OCI-LY1 (cell line): ENCODE results near the gene LHFPL4.
"Not testable (repeated sequence)": the region's sequence is repeated elsewhere in the genome, so short reads cannot be mapped to it uniquely, and the experiment has no call there.

Experiments used
- H2AFZ ChIP-seq: fragments of 200-600 bp; sonication (generic), shearing (Covaris generic); 2 replicates; pipeline ENCODE4 v1.6.0; 2014; ENCODE audit warnings: antibody characterized with exemption, mild to moderate bottlenecking, low read length
- H3F3A ChIP-seq: fragments of 200-600 bp; sonication (generic), shearing (Covaris generic); 2 replicates; pipeline ENCODE4 v1.6.0; 2014; ENCODE audit warnings: mild to moderate bottlenecking, antibody characterized with exemption, low read length, moderate library complexity; ENCODE audit not compliant: insufficient read depth
- H3K27ac ChIP-seq: fragments of 200-600 bp; sonication (generic); 2 replicates; pipeline ENCODE4 v1.5.1; 2014; ENCODE audit warnings: low read length, mixed run types, mild to moderate bottlenecking, low read depth; ENCODE audit not compliant: poor library complexity, severe bottlenecking
- H3K27me3 ChIP-seq: fragments of 200-600 bp; sonication (generic); 2 replicates; pipeline ENCODE4 v1.6.0; 2014; ENCODE audit warnings: antibody characterized with exemption, mild to moderate bottlenecking, low read length, moderate library complexity; ENCODE audit not compliant: insufficient read depth
- H3K36me3 ChIP-seq: fragments of 200-600 bp; sonication (generic); 2 replicates; pipeline ENCODE4 v1.6.1; 2014; ENCODE audit warnings: mild to moderate bottlenecking, antibody characterized with exemption, low read length, moderate library complexity, mixed read lengths; ENCODE audit not compliant: insufficient read depth
- H3K4me1 ChIP-seq: fragments of 200-600 bp; sonication (generic); 2 replicates; pipeline ENCODE4 v1.5.1; 2014; ENCODE audit warnings: mild to moderate bottlenecking, low read length, moderate library complexity; ENCODE audit not compliant: insufficient read depth, severe bottlenecking
- H3K4me2 ChIP-seq: fragments of 200-600 bp; sonication (generic), shearing (Covaris generic); 2 replicates; pipeline ENCODE4 v1.6.1; 2014; ENCODE audit warnings: low read length
- H3K4me3 ChIP-seq: fragments of 200-600 bp; sonication (generic); 2 replicates; pipeline ENCODE4 v1.5.1; 2014; ENCODE audit warnings: low read length, low read depth, mild to moderate bottlenecking, mixed read lengths; ENCODE audit not compliant: poor library complexity, severe bottlenecking
- H3K79me2 ChIP-seq: fragments of 200-600 bp; shearing (Covaris generic); 2 replicates; pipeline ENCODE4 v1.6.1; 2016; ENCODE audit warnings: mixed run types, low read length, mixed read lengths; ENCODE audit not compliant: insufficient read depth
- H3K9ac ChIP-seq: fragments of 200-600 bp; sonication (generic), shearing (Covaris generic); 2 replicates; pipeline ENCODE4 v1.6.1; 2014; ENCODE audit warnings: mild to moderate bottlenecking, low read length, mixed read lengths
- H3K9me2 ChIP-seq: fragments of 200-600 bp; sonication (generic), shearing (Covaris generic); 2 replicates; pipeline ENCODE4 v1.6.1; 2014; ENCODE audit warnings: low read depth, mild to moderate bottlenecking, low read length, mixed read lengths
- H3K9me3 ChIP-seq: fragments of 200-600 bp; shearing (Covaris generic); 2 replicates; pipeline ENCODE4 v1.6.1; 2014; ENCODE audit warnings: low read length, mixed read lengths
- H4K20me1 ChIP-seq: fragments of 200-600 bp; sonication (generic), shearing (Covaris generic); 2 replicates; pipeline ENCODE4 v1.6.0; 2016; ENCODE audit warnings: mild to moderate bottlenecking, low read length; ENCODE audit not compliant: insufficient read depth
- CTCF ChIP-seq: fragments of 200-600 bp; sonication (generic), shearing (Covaris generic); IDR thresholded peaks from 2 replicates; pipeline ENCODE4 v1.5.1; 2017; ENCODE audit warnings: mild to moderate bottlenecking, antibody characterized with exemption, low read length, moderate library complexity, mixed read lengths
- EZH2 ChIP-seq: fragments of 200-600 bp; sonication (generic), shearing (Covaris generic); IDR thresholded peaks from 2 replicates; pipeline ENCODE4 v1.8.0; 2017; ENCODE audit warnings: borderline replicate concordance, mixed run types, mild to moderate bottlenecking, antibody characterized with exemption, low read length, moderate library complexity, mixed read lengths

LHFPL4 gene

GRCh38 chr3:9496893-9497292, 56.7 kb downstream of the LHFPL4 start:
- no peaks in the 10 kb centered on the region for H4K20me1 ChIP-seq
- H3K9me2 ChIP-seq: no peaks in the 10 kb centered on the region
- H3K27ac ChIP-seq: no peak overlapping the region
- TF ChIP-seq EZH2 (no peak), CTCF (no peak)
- H3K4me2 ChIP-seq: no peak overlapping the region
- H3K79me2 ChIP-seq: no peaks in the 10 kb centered on the region
- H2AFZ ChIP-seq: no peak overlapping the region
- H3K4me1 ChIP-seq: no peaks in the 10 kb centered on the region
- no peaks in the 10 kb centered on the region for H3K36me3 ChIP-seq
- peaks cover 4% of the 10 kb centered on the region; the same call in 1 of the 2 replicates for H3K27me3 ChIP-seq
- H3K9me3 ChIP-seq: no peaks in the 10 kb centered on the region
- no peaks in the 10 kb centered on the region for H3F3A ChIP-seq
- no peak overlapping the region for H3K4me3 ChIP-seq
- H3K9ac ChIP-seq: no peak overlapping the region

DNA sequence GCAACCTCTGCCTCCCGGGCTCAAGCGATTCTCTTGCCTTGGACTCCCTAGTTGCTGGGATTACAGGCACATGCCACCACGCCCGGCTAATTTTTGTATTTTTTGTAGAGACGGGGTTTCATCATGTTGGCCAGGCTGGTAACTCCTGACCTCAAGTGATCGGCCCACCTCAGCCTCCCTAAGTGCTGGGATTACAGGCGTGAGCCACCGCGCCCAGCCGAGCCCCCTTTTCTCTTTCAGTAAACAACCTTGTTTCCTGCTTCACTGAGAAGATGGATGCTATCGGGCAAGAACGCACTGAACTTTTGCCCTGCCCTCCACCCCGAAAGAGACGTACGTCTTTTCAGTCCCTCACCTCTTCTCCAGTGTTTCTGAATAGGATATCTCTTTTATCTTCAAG, 59.6 kb downstream of the LHFPL4 start:
- not testable (repeated sequence) for H3K9me2 ChIP-seq

DNA sequence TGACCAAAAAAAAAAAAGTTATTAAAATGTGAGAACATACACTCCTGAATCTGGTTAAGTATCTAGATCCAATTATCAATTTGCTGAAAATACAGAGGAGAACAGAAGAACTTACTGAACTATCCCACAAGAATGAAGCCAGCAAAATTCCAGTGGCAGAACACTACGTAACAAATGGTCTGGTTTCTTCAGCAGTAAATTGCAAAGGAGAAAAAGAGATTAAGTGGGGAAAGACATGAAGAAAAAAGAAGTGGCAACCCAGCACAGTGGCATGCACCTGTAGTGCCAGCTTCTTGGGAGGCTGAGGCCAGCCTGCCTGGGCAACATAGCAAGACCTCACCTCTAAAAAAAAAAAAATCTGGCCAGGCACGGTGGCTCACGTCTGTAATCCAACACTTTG, 62.1 kb downstream of the LHFPL4 start:
- no peaks in the 10 kb centered on the region for H3K79me2 ChIP-seq
- TF ChIP-seq EZH2 (no peak), CTCF (no peak)
- no peak overlapping the region for H3K4me3 ChIP-seq
- no peaks in the 10 kb centered on the region for H3K9me2 ChIP-seq
- no peak overlapping the region for H3K9ac ChIP-seq
- H3K4me1 ChIP-seq: no peaks in the 10 kb centered on the region
- H3K36me3 ChIP-seq: no peaks in the 10 kb centered on the region
- H3K4me2 ChIP-seq: no peak overlapping the region
- H3K27me3 ChIP-seq: no peaks in the 10 kb centered on the region
- H3K27ac ChIP-seq: no peak overlapping the region
- H2AFZ ChIP-seq: no peak overlapping the region
- H4K20me1 ChIP-seq: no peaks in the 10 kb centered on the region
- H3K9me3 ChIP-seq: no peaks in the 10 kb centered on the region
- no peaks in the 10 kb centered on the region for H3F3A ChIP-seq

More for the DNA sequence above, 59.6 kb downstream of the LHFPL4 start:
- H3K9me3 ChIP-seq, H3K27ac ChIP-seq, H3F3A ChIP-seq, H3K4me2 ChIP-seq, H3K4me1 ChIP-seq, H3K27me3 ChIP-seq, H3K79me2 ChIP-seq, H4K20me1 ChIP-seq, H3K36me3 ChIP-seq, H3K4me3 ChIP-seq, H2AFZ ChIP-seq, H3K9ac ChIP-seq: not testable (repeated sequence)

GRCh38 chr3:9485248-9485647, 68.4 kb downstream of the LHFPL4 start:
- H3K36me3 ChIP-seq: peaks cover 27% of the 10 kb centered on the region
- H3K27ac ChIP-seq: no peak overlapping the region
- H3K9ac ChIP-seq: no peak overlapping the region
- H3K79me2 ChIP-seq: no peaks in the 10 kb centered on the region
- no peaks in the 10 kb centered on the region for H4K20me1 ChIP-seq
- no peak overlapping the region for H3K4me3 ChIP-seq
- H3K27me3 ChIP-seq: no peaks in the 10 kb centered on the region
- no peaks in the 10 kb centered on the region for H3F3A ChIP-seq
- H3K9me2 ChIP-seq: no peaks in the 10 kb centered on the region
- no peak overlapping the region for H3K4me2 ChIP-seq
- no peaks in the 10 kb centered on the region for H3K9me3 ChIP-seq
- TF ChIP-seq EZH2 (no peak), CTCF (no peak)
- H2AFZ ChIP-seq: no peak overlapping the region
- no peaks in the 10 kb centered on the region for H3K4me1 ChIP-seq
